Karpas-422 (cell line): ENCODE results near the gene KCNK15. TPM values are rescaled to one million over a fixed set of nuclear protein-coding genes. Genes with fewer than 3 reads are reported as not detected.

Source experiments
- DNase-seq: peaks from one replicate; pipeline ENCODE4 v3.0.0-alpha.2; 2015
- H2AFZ ChIP-seq: fragments of 200-600 bp; sonication (generic); 2 replicates; pipeline ENCODE4 v1.6.1; 2014; ENCODE audit warnings: antibody characterized with exemption, low read length, mixed read lengths
- H3K27ac ChIP-seq: fragments of 200-600 bp; sonication (generic); 2 replicates; pipeline ENCODE4 v1.5.1; 2014; ENCODE audit warnings: mild to moderate bottlenecking, low read length, moderate library complexity
- H3K27me3 ChIP-seq: fragments of 200-600 bp; sonication (generic); 2 replicates; pipeline ENCODE4 v1.6.1; 2014; ENCODE audit warnings: low read length, mixed read lengths
- H3K36me3 ChIP-seq: fragments of 200-600 bp; sonication (generic); 2 replicates; pipeline ENCODE4 v1.6.1; 2014; ENCODE audit warnings: low read length, mixed read lengths; ENCODE audit not compliant: insufficient read depth
- H3K4me1 ChIP-seq: fragments of 200-600 bp; sonication (generic); 2 replicates; pipeline ENCODE4 v1.6.1; 2014; ENCODE audit warnings: mild to moderate bottlenecking, low read length, mixed read lengths
- H3K4me2 ChIP-seq: fragments of 200-600 bp; sonication (generic); 2 replicates; pipeline ENCODE4 v1.6.1; 2014; ENCODE audit warnings: low read length, low read depth, mild to moderate bottlenecking; ENCODE audit not compliant: poor library complexity, severe bottlenecking
- H3K4me3 ChIP-seq: fragments of 200-600 bp; sonication (generic); 2 replicates; pipeline ENCODE4 v1.5.1; 2014; ENCODE audit warnings: mild to moderate bottlenecking, antibody characterized with exemption, low read length, mixed read lengths
- H3K79me2 ChIP-seq: fragments of 200-600 bp; sonication (generic); 2 replicates; pipeline ENCODE4 v1.6.1; 2014; ENCODE audit warnings: mild to moderate bottlenecking, low read length, mixed read lengths
- H3K9ac ChIP-seq: fragments of 200-600 bp; sonication (generic); 2 replicates; pipeline ENCODE4 v1.6.0; 2014; ENCODE audit warnings: low read length
- H3K9me2 ChIP-seq: fragments of 200-600 bp; sonication (generic), shearing (Covaris generic); replicated peaks from 2 replicates; pipeline ENCODE4 v1.6.0; 2014; ENCODE audit warnings: mild to moderate bottlenecking, low read length, moderate library complexity; ENCODE audit not compliant: insufficient read depth
- H3K9me3 ChIP-seq: fragments of 300-700, 200-600 bp; sonication (generic); 2 replicates; pipeline ENCODE4 v1.6.1; 2014; ENCODE audit warnings: low read length, mixed read lengths
- H4K20me1 ChIP-seq: fragments of 200-600 bp; sonication (generic); 2 replicates; pipeline ENCODE4 v1.6.1; 2014; ENCODE audit warnings: mild to moderate bottlenecking, antibody characterized with exemption, low read length, low read depth; ENCODE audit not compliant: insufficient read depth
- total RNA-seq: library from RNA; depleted of rRNA; stranded (reverse); fragments of >200 nt; shearing (Covaris generic); gene quantifications from 2 replicates; pipeline ENCODE4 v1.2.3, GENCODE V29; 2014; ENCODE audit warnings: low replicate concordance; rRNA removed

The KCNK15 gene
- total RNA-seq, 1 experiment from 2014 or later, result not detected

DNA sequence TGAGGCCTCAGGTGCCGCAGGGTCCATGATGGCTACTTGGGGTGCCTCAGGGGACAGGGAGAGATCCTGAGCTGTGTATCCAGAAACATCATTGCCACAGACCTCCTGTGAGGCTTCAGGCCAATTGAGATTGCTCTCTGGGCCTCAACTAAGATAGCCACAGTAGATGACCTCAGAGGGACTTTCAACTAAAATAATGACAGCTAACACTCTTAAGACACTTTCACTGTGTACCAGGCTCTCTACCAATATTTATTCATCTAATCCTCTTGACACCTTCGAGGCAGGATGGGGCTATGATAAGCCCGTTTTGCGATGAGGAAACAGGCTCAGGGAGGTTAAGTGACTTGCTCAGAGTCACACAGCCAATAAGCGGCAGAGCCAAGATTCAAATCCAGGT is 54.0 kb downstream of the KCNK15 start:
- Histone ChIP-seq H3K4me3 (no peak overlapping the region), H3K9me3 (no peaks in the 10 kb centered on the region), H3K9me2 (no peaks in the 10 kb centered on the region), H3K9ac (no peak overlapping the region), H3K27ac (no peak overlapping the region), H2AFZ (no peak overlapping the region), H3K36me3 (no peaks in the 10 kb centered on the region), H3K4me1 (no peaks in the 10 kb centered on the region), H3K79me2 (no peaks in the 10 kb centered on the region), H3K27me3 (no peaks in the 10 kb centered on the region), H4K20me1 (no peaks in the 10 kb centered on the region), H3K4me2 (no peak overlapping the region)
- DNase-seq, result no peak

DNA sequence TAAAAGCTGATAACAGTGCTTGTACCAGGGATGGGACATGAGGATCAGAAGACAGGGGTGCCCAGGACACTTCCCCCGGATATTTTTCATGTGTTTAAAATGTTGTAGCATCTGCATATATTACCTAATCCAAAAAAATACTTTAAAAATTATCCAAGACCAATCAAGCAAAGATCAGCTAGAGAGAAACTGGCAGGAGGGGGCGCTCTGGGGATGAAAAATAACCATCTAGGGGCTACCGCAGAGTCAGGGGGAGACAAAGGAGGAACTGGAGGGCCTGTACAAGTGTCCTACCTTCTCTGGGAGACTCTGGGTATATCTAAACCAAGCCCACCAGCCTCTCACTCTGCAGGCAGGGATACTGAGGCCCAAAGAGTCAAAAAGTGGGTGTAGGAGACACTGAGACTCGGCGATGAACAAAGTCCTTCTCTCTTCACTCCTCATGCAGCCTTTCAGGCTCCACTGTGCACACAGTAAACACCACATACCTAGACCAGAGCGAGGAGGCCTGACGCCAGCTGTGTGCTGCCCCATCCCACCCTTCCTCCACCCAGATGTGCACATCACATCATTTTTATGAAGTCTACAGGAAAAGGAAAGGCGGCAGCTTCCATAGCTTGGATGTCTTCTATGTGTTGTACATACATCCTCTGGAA is 54.9 kb downstream of the KCNK15 start:
- no peaks in the 10 kb centered on the region for H3K36me3 ChIP-seq

More for the DNA sequence above, 54.9 kb downstream of the KCNK15 start:
- Histone ChIP-seq H3K4me1 (no peaks in the 10 kb centered on the region), H2AFZ (no peak overlapping the region), H4K20me1 (no peaks in the 10 kb centered on the region), H3K27ac (no peak overlapping the region), H3K4me3 (no peak overlapping the region), H3K9me2 (no peaks in the 10 kb centered on the region), H3K27me3 (no peaks in the 10 kb centered on the region), H3K79me2 (no peaks in the 10 kb centered on the region), H3K9ac (no peak overlapping the region), H3K4me2 (no peak overlapping the region), H3K9me3 (no peaks in the 10 kb centered on the region)
- DNase-seq, result peak; percentile 67

Other genes starting within 250 kb of the KCNK15 start
- 63.2 and 84.8 TPM in 2 replicates for gene SERINC3, start 223.8 kb upstream of the KCNK15 start, total RNA-seq
- gene PKIG, start 163.3 kb upstream of the KCNK15 start, total RNA-seq, result 261 and 285 TPM in 2 replicates
- gene ADA, start 94.2 kb upstream of the KCNK15 start, total RNA-seq, result 0.11 TPM in 1 of 2 replicates, not detected in the other
- not detected in 2 replicates for gene CCN5, start 30.5 kb upstream of the KCNK15 start, total RNA-seq
- not detected in 2 replicates for gene RIMS4, start 64.7 kb downstream of the KCNK15 start, total RNA-seq
- gene YWHAB, start 139.8 kb downstream of the KCNK15 start, total RNA-seq, result 56.1 and 92.1 TPM in 2 replicates
- 68.3 and 81.0 TPM in 2 replicates for gene PABPC1L, start 164.2 kb downstream of the KCNK15 start, total RNA-seq
- 29.4 and 42.7 TPM in 2 replicates for gene TOMM34, start 214.5 kb downstream of the KCNK15 start, total RNA-seq
- gene STK4, start 220.6 kb downstream of the KCNK15 start, total RNA-seq, result 60.8 and 89.0 TPM in 2 replicates